ENCODE measurements around the gene FMO3. TPM values are rescaled to one million over a fixed set of nuclear protein-coding genes. Genes with fewer than 3 reads are reported as not detected.
A peak's percentile ranks its signal among the peaks of the same experiment; 100 is the strongest.

Gene FMO3
- total and polyA plus RNA-seq, 12 donors: 0.51 to 2.1 (median 1.1) TPM

- Histone ChIP-seq H3K4me1 (peaks cover 0 to 17% (median 12%) of the 10 kb centered on the region in 9 donors), H3K9me3 (peaks cover 0 to 6% (median 0%) of the 10 kb centered on the region in 11 donors), H3K36me3 (no peaks in the 10 kb centered on the region), H3K4me3 (no peak overlapping the region), H3K27ac (peak overlapping the region in 1 of 10 donors; percentile 54), H3K27me3 (no peaks in the 10 kb centered on the region)
- no peak for TF ChIP-seq CTCF (IDR thresholded peaks at IDR 0.05)
- intact Hi-C loops (cut with DNase I): no loop called here
- DNase-seq: no peak
- ATAC-seq: no peak
- WGBS, 2 donors: 92% methylated on average over 3 of the region's 3 CpGs
Measured at GRCh38 chr1:171158551-171158950, 67.8 kb downstream of the FMO3 start.

GRCh38 chr1:171159148-171159547 is 68.4 kb downstream of the FMO3 start:
- ATAC-seq: no peak
- peaks cover 0 to 17% (median 12%) of the 10 kb centered on the region in 9 donors for H3K4me1 ChIP-seq
- 84 to 85% methylated on average over 2 of the region's 2 CpGs for WGBS, 2 donors

DNA sequence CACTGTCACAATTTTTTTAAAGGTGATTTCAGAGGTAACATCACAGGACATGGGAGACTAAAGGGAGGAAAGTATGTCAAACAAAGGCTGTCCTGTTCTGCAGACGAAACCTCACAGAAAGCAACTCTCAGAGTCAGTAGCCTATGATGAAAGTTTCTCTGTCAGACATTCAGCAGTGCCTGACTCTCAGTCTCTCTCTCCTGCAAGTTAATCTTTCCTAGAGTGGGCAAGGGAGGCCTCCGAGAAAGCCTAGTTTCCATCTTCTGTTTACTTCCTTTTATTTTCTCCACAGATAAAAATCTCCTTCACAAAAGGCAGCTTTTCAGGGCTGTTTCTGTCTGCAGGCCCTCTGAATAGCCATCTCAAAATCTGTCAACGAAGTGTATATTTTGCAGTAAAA is 69.5 kb downstream of the FMO3 start:
- H3K9me3 ChIP-seq: peaks cover 0 to 6% (median 0%) of the 10 kb centered on the region in 11 donors
- WGBS, 2 donors: 53 to 58% methylated on average over 3 of the region's 3 CpGs
- no peaks in the 10 kb centered on the region for H3K27me3 ChIP-seq
- intact Hi-C loops (cut with DNase I): no loop called here
- no peak for TF ChIP-seq CTCF (IDR thresholded peaks at IDR 0.05)
- H3K27ac ChIP-seq: peak overlapping the region in 5 of 10 donors; percentile 17 to 60 (median 45)
- ATAC-seq: no peak
- no peaks in the 10 kb centered on the region for H3K36me3 ChIP-seq
- H3K4me3 ChIP-seq: no peak overlapping the region
- peaks cover 0 to 17% (median 12%) of the 10 kb centered on the region in 9 donors for H3K4me1 ChIP-seq
- no peak for DNase-seq

More at GRCh38 chr1:171159148-171159547, 68.4 kb downstream of the FMO3 start:
- Histone ChIP-seq H3K4me3 (no peak overlapping the region), H3K9me3 (peaks cover 0 to 6% (median 0%) of the 10 kb centered on the region in 11 donors), H3K27me3 (no peaks in the 10 kb centered on the region), H3K27ac (no peak overlapping the region), H3K36me3 (no peaks in the 10 kb centered on the region)
- no peak for DNase-seq
- intact Hi-C loops (cut with DNase I): no loop called here
- no peak for TF ChIP-seq CTCF (IDR thresholded peaks at IDR 0.05)

GRCh38 chr1:171160639-171161354 is 70.1 kb downstream of the FMO3 start:
- Histone ChIP-seq H3K9me3 (peaks cover 0 to 6% (median 0%) of the 10 kb centered on the region in 11 donors), H3K36me3 (no peaks in the 10 kb centered on the region), H3K4me3 (no peak overlapping the region), H3K27ac (peak overlapping the region in 6 of 10 donors; percentile 17 to 60 (median 40)), H3K27me3 (no peaks in the 10 kb centered on the region), H3K4me1 (peaks cover 0 to 17% (median 12%) of the 10 kb centered on the region in 9 donors)
- no peak for TF ChIP-seq CTCF (IDR thresholded peaks at IDR 0.05)
- WGBS, 2 donors: 80 to 90% methylated on average over 4 of the region's 4 CpGs
- ATAC-seq (peak in 4 of 8 donors; percentile 38 to 70 (median 60)), DNase-seq (no peak)
- intact Hi-C loops (cut with DNase I): no loop called here
